HepG2 (cell line): Measurements from ENCODE around the gene CLPSL2. TPM values are rescaled to one million over a fixed set of nuclear protein-coding genes. Genes with fewer than 3 reads are reported as not detected.
A peak's percentile ranks its signal among the peaks of the same experiment; 100 is the strongest.

Source experiments
- ELF3 ChIP-seq: IDR thresholded peaks from 2 replicates; pipeline ENCODE4 v1.6.1; 2016; ENCODE audit warnings: missing genetic modification reagents, missing compliant biosample characterization
- EP300 ChIP-seq, 3 experiments: sonication (generic) in 1 of 3; formaldehyde crosslinking in 1 of 3; IDR thresholded peaks; 2 replicates each; pipeline versions ENCODE4 v1.5.1 to v1.6.1; 2011 to 2020; ENCODE audit warnings: low read depth in 2 of 3, low read length in 2 of 3, borderline replicate concordance in 1 of 3, improper control_type of control experiment in 1 of 3, mild to moderate bottlenecking in 1 of 3, missing genetic modification reagents in 1 of 3, moderate library complexity in 1 of 3
- FOSL1 ChIP-seq: sonication (generic); formaldehyde crosslinking; IDR thresholded peaks from 2 replicates; pipeline ENCODE4 v1.9.0; 2021; ENCODE audit warnings: missing genetic modification reagents, borderline replicate concordance
- FOXK2 ChIP-seq: fragments of 450-650 bp; IDR thresholded peaks from 2 replicates; pipeline ENCODE4 v1.6.1; 2016
- KLF16 ChIP-seq, 2 experiments: sonication (generic) in 1 of 2; formaldehyde crosslinking in 1 of 2; IDR thresholded peaks; 2 replicates each; pipeline versions ENCODE4 v1.6.1 to v1.8.0; 2016 to 2023; ENCODE audit warnings: missing genetic modification reagents in 2 of 2, missing compliant biosample characterization in 1 of 2
- MEF2D ChIP-seq: sonication (generic); formaldehyde crosslinking; IDR thresholded peaks from 2 replicates; pipeline ENCODE4 v1.5.1; 2020; ENCODE audit warnings: mild to moderate bottlenecking, missing genetic modification reagents
- MXI1 ChIP-seq: IDR thresholded peaks from 3 replicates; pipeline ENCODE4 v1.6.1; 2012; ENCODE audit warnings: low read depth, low read length, inconsistent platforms, borderline replicate concordance
- NCOA2 ChIP-seq: sonication (generic); formaldehyde crosslinking; IDR thresholded peaks from 2 replicates; pipeline ENCODE4 v1.8.0; 2022; ENCODE audit warnings: inconsistent platforms
- NPAS2 ChIP-seq: sonication (generic); formaldehyde crosslinking; IDR thresholded peaks from 2 replicates; pipeline ENCODE4 v1.8.0; 2022; ENCODE audit warnings: mild to moderate bottlenecking, missing genetic modification reagents, borderline replicate concordance
- RFXAP ChIP-seq: sonication (generic); formaldehyde crosslinking; IDR thresholded peaks from 2 replicates; pipeline ENCODE4 v1.4.0; 2020; ENCODE audit warnings: missing genetic modification reagents, borderline replicate concordance
- ZNF230 ChIP-seq: sonication (generic); formaldehyde crosslinking; IDR thresholded peaks from 2 replicates; pipeline ENCODE4 v1.4.0; 2020; ENCODE audit warnings: mild to moderate bottlenecking, missing genetic modification reagents
- ZNF367 ChIP-seq: sonication (generic); formaldehyde crosslinking; IDR thresholded peaks from 2 replicates; pipeline ENCODE4 v1.4.0; 2020; ENCODE audit warnings: missing genetic modification reagents, borderline replicate concordance
- ZNF468 ChIP-seq: sonication (generic); formaldehyde crosslinking; IDR thresholded peaks from 2 replicates; pipeline ENCODE4 v1.8.0; 2022; ENCODE audit warnings: mild to moderate bottlenecking, moderate library complexity, missing genetic modification reagents
- ZNF546 ChIP-seq: sonication (generic); formaldehyde crosslinking; conservative IDR thresholded peaks from 2 replicates; pipeline ENCODE4 v1.8.1; 2023; ENCODE audit warnings: mild to moderate bottlenecking, missing genetic modification reagents
- ZNF552 ChIP-seq: sonication (generic); formaldehyde crosslinking; IDR thresholded peaks from 2 replicates; pipeline ENCODE4 v1.9.0; 2022; ENCODE audit warnings: missing genetic modification reagents, mild to moderate bottlenecking, borderline replicate concordance
- ZNF619 ChIP-seq: sonication (generic); formaldehyde crosslinking; IDR thresholded peaks from 2 replicates; pipeline ENCODE4 v1.4.0; 2020; ENCODE audit warnings: mild to moderate bottlenecking, missing genetic modification reagents
- ZNF672 ChIP-seq: sonication (generic); formaldehyde crosslinking; IDR thresholded peaks from 2 replicates; pipeline ENCODE4 v1.8.1; 2022; ENCODE audit warnings: missing genetic modification reagents
- polyA plus RNA-seq, 8 experiments: library from polyadenylated mRNA; depleted of rRNA in 3 of 8; stranded (reverse) in 7 of 8; unstranded in 1 of 8; fragments of >200 nt; fragmentation: Illumina TruSeq in 4 of 8; extraction: Trizol in 4 of 8; gene quantifications; 2 replicates each; pipeline versions ENCODE4 v1.2.1 to v1.2.3, GENCODE V29; 2011 to 2016; ENCODE audit warnings: low read depth in 4 of 8, missing spikeins in 1 of 8, mixed read lengths in 1 of 8; ENCODE audit not compliant: insufficient read depth in 1 of 8
- total RNA-seq, 5 experiments: library from RNA; depleted of rRNA; stranded (reverse); fragments of >200 nt; fragmentation: Illumina TruSeq; extraction: Trizol; gene quantifications; 2 replicates each; pipeline ENCODE4 v1.2.3, GENCODE V29; 2016; ENCODE audit warnings: low read depth in 1 of 5
- TF ChIP-seq, protein P1 (sequence below): sonication (generic); formaldehyde crosslinking; IDR thresholded peaks from 2 replicates; pipeline ENCODE4 v1.4.0; 2020; ENCODE audit warnings: missing genetic modification reagents, borderline replicate concordance
- TF ChIP-seq, protein P2 (sequence below): sonication (generic); formaldehyde crosslinking; IDR thresholded peaks from 2 replicates; pipeline ENCODE4 v1.8.0; 2022; ENCODE audit warnings: missing genetic modification reagents, mild to moderate bottlenecking, inconsistent platforms, borderline replicate concordance
- TF ChIP-seq, protein P3 (sequence below): sonication (generic); formaldehyde crosslinking; IDR thresholded peaks from 2 replicates; pipeline ENCODE4 v1.5.1; 2020; ENCODE audit warnings: missing genetic modification reagents, mild to moderate bottlenecking, borderline replicate concordance
- TF ChIP-seq, protein P4 (sequence below): IDR thresholded peaks from 2 replicates; pipeline ENCODE4 v1.6.1; 2016; ENCODE audit warnings: missing compliant biosample characterization, missing genetic modification reagents, borderline replicate concordance

CLPSL2 gene
- total and polyA plus RNA-seq, 2 of the 13 experiments (the other 11 are each of a cell fraction or from before 2014, with no cell fraction given) = not detected

DNA sequence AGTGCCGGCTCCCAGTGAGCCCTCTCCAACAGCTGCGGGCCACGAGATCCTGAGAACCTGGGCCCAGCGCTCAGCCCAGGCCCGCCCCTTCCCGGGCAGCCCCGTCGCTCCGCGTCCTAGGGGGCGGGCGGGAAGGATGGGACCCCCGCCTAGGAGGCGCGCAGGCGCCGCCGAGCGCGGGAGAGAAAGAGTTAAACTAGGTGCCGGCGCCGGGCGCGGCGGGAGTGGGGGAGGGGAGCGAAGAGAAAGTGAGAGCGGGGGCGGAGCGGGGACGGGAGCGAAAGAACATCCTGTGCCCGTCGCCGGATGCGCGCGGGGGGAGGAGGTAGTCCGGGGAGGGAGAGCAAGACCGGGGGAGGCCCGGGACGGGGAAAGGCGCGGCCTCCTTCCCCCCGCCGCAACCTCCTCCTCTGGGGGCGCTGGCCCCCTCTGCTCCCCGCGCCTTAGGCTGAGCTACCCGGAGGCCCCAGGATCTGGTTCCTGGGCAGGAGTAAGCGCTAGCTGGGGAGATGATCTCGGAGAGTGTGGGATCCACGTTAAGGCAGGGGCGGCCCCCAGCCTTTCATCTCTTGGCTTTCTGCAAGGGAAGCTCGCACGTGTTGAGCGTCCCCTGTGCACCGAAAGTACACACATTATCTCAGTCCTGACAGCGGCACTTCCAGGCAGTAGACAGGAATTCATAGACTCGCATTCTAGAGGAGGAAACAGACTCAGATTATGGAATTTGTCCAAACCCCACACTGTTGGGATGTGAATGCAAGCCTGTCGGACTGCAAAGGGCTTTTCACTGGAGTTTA lies 44.5 kb upstream of the CLPSL2 start (continued):
- peak; percentile 52; the same call in 1 of the 2 replicates for TF ChIP-seq NPAS2 (CRISPR knock-in tag)
- TF ChIP-seq ZNF546 (CRISPR knock-in tag) = peak; percentile 30; the same call in 1 of the 2 replicates
- TF ChIP-seq, protein P1, sequence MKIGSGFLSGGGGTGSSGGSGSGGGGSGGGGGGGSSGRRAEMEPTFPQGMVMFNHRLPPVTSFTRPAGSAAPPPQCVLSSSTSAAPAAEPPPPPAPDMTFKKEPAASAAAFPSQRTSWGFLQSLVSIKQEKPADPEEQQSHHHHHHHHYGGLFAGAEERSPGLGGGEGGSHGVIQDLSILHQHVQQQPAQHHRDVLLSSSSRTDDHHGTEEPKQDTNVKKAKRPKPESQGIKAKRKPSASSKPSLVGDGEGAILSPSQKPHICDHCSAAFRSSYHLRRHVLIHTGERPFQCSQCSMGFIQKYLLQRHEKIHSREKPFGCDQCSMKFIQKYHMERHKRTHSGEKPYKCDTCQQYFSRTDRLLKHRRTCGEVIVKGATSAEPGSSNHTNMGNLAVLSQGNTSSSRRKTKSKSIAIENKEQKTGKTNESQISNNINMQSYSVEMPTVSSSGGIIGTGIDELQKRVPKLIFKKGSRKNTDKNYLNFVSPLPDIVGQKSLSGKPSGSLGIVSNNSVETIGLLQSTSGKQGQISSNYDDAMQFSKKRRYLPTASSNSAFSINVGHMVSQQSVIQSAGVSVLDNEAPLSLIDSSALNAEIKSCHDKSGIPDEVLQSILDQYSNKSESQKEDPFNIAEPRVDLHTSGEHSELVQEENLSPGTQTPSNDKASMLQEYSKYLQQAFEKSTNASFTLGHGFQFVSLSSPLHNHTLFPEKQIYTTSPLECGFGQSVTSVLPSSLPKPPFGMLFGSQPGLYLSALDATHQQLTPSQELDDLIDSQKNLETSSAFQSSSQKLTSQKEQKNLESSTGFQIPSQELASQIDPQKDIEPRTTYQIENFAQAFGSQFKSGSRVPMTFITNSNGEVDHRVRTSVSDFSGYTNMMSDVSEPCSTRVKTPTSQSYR (CRISPR knock-in tag) = peak; percentile 97
- TF ChIP-seq, protein P2, sequence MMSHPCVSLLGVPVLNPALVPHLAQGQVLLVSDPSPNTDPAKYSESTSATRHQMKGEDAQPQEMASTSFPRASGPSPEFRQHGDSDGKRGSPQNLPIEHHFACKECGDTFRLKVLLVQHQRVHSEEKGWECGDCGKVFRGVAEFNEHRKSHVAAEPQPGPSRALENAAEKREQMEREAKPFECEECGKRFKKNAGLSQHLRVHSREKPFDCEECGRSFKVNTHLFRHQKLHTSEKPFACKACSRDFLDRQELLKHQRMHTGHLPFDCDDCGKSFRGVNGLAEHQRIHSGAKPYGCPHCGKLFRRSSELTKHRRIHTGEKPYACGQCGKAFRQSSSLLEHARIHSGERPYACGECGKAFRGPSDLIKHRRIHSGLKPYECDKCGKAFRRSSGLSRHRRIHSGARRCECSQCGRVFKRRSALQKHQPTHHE (CRISPR knock-in tag) = peak; percentile 44
- TF ChIP-seq RFXAP (CRISPR knock-in tag) = no peak; the same call in 1 of the 2 replicates
- TF ChIP-seq, protein P3, sequence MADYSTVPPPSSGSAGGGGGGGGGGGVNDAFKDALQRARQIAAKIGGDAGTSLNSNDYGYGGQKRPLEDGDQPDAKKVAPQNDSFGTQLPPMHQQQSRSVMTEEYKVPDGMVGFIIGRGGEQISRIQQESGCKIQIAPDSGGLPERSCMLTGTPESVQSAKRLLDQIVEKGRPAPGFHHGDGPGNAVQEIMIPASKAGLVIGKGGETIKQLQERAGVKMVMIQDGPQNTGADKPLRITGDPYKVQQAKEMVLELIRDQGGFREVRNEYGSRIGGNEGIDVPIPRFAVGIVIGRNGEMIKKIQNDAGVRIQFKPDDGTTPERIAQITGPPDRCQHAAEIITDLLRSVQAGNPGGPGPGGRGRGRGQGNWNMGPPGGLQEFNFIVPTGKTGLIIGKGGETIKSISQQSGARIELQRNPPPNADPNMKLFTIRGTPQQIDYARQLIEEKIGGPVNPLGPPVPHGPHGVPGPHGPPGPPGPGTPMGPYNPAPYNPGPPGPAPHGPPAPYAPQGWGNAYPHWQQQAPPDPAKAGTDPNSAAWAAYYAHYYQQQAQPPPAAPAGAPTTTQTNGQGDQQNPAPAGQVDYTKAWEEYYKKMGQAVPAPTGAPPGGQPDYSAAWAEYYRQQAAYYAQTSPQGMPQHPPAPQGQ (CRISPR knock-in tag) = no peak
- peak; percentile 85 for TF ChIP-seq MXI1
- no peak for TF ChIP-seq FOSL1 (CRISPR knock-in tag)
- peak; percentile 85 for TF ChIP-seq ELF3 (CRISPR knock-in tag)
- TF ChIP-seq ZNF468 = peak; percentile 91
- TF ChIP-seq ZNF672 (CRISPR knock-in tag) = no peak
- peak; percentile 36 for TF ChIP-seq MEF2D (CRISPR knock-in tag)
- no peak for TF ChIP-seq ZNF552
- 0 out of 2 replicates have a peak, but pooled peaks have one; percentile 39 for TF ChIP-seq FOXK2
- TF ChIP-seq NCOA2 (CRISPR knock-in tag) = peak; percentile 67; the same call in 1 of the 2 replicates
- TF ChIP-seq KLF16 (CRISPR knock-in tag; IDR thresholded peaks at IDR 0.05) = peak; percentile 45 to 96; a peak in 2 of 4 replicates
- TF ChIP-seq ZNF367 (CRISPR knock-in tag) = 0 out of 2 replicates have a peak, but pooled peaks have one; percentile 9
- TF ChIP-seq, protein P4, sequence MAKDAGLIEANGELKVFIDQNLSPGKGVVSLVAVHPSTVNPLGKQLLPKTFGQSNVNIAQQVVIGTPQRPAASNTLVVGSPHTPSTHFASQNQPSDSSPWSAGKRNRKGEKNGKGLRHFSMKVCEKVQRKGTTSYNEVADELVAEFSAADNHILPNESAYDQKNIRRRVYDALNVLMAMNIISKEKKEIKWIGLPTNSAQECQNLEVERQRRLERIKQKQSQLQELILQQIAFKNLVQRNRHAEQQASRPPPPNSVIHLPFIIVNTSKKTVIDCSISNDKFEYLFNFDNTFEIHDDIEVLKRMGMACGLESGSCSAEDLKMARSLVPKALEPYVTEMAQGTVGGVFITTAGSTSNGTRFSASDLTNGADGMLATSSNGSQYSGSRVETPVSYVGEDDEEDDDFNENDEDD (CRISPR knock-in tag) = no peak; the same call in none of the 2 replicates
- no peak; the same call in 1 of the 2 replicates for TF ChIP-seq ZNF230
- peak; percentile 24; the same call in 1 of the 2 replicates for TF ChIP-seq ZNF619
- peak in 1 of 2 experiments; percentile 71; a peak in 1 of 4 replicates for TF ChIP-seq EP300 (IDR thresholded peaks at IDR 0.05; ENCODE audit: low read depth in 2 of 2, low read length in 2 of 2)
- peak; percentile 50; the same call in 1 of the 2 replicates for TF ChIP-seq EP300 (CRISPR knock-in tag; IDR thresholded peaks at IDR 0.05; ENCODE audit: borderline replicate concordance)
